GM12874 (cell line): ENCODE measurements around the gene UBALD1.

Experiments used
- TF ChIP-seq, protein P1 (sequence below): IDR thresholded peaks from 2 replicates; pipeline ENCODE4 v1.5.1; 2011; ENCODE audit warnings: low read depth, mild to moderate bottlenecking, control low read depth, low read length, moderate library complexity; ENCODE audit not compliant: insufficient read depth

UBALD1 gene

DNA sequence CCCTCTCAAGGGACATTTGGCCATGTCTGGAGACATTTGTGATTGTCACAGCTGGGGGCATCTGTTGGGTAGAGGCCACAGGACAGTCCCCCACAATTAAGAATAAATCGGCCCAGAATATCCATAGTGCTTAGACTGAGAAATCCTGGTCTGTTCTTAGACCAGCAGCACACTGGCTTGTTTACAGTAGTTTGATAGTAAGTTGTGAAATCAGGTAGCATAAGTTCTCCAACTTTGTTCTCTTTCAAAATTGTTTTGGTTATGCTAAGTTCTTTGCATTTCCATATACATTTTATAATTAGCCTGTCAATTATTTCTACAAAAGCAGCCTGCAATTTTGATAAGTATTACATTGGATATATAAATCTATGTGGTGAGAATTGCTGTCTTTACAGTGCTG, 16.8 kb upstream of the UBALD1 start:
- TF ChIP-seq, protein P1, sequence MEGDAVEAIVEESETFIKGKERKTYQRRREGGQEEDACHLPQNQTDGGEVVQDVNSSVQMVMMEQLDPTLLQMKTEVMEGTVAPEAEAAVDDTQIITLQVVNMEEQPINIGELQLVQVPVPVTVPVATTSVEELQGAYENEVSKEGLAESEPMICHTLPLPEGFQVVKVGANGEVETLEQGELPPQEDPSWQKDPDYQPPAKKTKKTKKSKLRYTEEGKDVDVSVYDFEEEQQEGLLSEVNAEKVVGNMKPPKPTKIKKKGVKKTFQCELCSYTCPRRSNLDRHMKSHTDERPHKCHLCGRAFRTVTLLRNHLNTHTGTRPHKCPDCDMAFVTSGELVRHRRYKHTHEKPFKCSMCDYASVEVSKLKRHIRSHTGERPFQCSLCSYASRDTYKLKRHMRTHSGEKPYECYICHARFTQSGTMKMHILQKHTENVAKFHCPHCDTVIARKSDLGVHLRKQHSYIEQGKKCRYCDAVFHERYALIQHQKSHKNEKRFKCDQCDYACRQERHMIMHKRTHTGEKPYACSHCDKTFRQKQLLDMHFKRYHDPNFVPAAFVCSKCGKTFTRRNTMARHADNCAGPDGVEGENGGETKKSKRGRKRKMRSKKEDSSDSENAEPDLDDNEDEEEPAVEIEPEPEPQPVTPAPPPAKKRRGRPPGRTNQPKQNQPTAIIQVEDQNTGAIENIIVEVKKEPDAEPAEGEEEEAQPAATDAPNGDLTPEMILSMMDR: no peak

DNA sequence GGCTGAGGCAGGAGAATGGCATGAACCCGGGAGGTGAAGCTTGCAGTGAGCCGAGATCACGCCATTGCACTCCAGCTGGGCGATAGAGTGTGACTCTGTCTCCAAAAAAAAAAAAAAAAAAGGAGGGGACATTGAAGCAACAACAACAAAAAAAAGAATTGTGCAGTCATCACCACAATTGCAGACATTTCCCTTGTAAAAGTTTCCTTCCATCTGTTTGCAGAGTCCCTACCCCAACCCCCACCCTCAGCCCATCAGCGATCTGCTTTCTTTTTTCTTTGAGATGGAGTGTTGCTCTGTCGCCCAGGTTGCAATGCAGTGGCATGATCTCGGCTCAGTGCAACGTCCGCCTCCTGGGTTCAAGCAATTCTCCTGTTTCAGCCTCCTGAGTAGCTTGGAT, 13.6 kb upstream of the UBALD1 start:
- TF ChIP-seq, protein P1: no peak

DNA sequence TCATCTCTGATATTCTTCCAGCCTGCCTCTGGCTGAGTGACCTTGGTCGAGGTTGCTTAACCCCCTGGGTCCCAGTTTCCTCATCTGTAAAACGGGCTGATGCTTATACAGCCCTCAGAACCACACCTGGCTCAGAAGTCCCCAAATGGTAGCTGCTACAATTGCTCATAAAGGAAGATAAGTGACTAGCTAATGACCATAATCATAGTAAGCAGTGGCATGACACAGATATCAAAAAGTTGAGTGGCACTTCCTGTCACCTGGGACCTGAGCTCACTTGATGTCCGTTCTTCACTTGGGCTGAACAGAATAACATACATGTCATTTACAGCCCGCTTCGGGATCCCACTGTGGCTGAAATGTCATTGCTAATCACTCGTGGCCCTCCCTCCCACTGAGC, 11.7 kb upstream of the UBALD1 start:
- TF ChIP-seq, protein P1: no peak

DNA sequence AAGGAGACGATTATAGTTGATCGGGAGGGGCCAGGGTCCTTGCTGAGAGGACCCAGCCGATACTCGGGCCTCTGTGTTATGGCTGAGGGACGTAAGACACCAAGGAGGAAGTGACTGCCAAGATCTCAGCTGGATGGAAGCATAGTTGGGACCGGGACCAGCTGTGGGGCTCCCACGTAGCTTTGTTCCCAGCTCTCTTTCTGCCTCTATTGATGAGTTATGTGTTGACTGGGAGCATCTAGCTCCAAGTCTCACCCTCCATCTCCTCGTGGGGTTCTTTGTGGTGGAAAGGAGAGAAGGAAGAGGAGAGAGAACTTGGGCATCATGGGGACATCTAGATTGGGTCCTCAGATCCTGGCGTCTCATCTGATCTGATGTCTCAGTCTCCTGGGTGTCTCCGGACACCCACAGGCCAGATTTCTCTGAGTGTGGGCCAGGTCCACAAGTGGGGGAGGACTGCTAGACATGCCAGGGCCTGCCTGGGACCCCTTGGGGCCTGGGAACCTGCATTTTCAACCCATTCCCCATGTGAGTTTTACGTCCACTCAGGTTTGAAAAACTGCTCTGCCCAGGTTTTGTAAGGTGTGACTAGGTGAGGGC, 11.0 kb upstream of the UBALD1 start:
- TF ChIP-seq, protein P1: no peak

DNA sequence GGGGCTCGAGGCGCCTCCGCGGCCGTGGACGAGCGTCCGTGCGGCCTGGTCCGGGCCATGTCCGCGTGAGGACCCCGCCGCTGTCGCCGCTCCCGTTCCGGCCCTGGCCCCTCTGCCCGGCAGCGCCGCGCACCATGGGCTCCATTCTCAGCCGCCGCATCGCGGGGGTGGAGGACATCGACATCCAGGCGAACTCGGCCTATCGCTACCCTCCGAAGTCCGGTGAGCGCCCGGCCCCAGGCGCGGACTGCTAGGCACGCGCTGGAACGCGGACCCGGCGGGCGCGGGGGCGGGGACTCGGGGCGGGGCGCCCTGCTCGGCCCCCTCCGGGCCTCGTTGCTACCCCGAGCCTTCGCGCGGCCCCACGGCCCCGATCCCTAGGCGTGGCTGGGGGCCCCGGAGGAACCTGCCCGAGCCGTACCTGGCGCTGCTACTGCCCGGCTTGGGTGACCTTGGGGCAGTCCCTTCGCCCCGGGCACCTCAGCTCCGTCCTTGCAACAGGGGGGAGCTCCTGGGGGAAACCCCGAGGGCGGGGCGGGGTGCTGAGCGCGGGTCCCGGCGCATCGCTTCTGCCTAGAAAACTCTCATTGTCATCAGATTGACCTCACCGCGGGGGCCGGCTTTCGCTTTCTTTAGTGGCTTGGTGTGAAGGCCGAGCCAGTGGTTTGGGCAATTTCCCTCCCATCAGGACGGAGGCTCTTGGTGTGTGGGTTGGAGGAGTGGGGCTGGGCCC, 10.3 kb upstream of the UBALD1 start:
- TF ChIP-seq, protein P1: no peak

DNA sequence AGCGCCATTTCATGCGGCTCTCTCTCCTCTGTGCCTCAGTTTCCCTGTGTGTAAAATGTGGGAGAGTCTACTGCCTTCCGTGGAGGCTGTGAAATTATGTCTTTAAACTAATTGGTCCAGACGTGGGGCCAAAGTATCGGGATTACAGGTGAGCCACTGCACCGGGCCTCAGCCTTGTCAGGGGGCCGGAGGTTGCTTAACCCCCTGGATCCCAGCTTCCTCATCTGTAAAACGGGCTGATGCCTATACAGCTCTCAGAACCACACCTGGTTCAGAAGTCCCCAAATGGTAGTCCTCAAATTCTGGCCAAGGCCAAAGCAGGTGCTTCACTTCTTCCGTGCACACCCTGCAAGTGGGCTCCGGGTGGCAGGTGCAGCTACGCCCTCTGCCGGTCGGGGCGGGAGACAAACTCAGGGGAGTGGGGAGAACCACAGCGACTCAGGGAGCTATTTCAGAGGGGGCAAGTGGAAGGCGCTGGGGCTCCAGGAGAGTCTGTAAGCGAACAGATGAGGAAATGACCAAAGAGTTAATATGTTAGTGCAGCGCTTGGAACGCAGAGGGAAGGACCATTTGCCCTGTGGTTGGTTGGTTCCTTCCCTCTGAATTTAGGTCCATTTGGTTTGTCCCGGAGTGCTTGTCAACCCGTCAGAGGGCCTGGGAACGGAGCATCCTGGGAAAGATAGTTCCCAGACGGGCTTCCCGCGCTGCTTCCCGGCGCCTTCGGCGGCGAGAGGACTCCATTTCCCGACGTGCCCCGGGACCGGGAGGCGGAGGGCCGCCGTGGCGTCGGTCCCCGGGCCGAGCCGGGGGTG, 9.5 kb upstream of the UBALD1 start, which contains the start of gene MGRN1:
Gene MGRN1 (plus strand): TSS at position 812 of the 812 bp plus-strand sequence. CDS start 135 bp downstream, outside the sequence.
- TF ChIP-seq, protein P1: peak; percentile 94

DNA sequence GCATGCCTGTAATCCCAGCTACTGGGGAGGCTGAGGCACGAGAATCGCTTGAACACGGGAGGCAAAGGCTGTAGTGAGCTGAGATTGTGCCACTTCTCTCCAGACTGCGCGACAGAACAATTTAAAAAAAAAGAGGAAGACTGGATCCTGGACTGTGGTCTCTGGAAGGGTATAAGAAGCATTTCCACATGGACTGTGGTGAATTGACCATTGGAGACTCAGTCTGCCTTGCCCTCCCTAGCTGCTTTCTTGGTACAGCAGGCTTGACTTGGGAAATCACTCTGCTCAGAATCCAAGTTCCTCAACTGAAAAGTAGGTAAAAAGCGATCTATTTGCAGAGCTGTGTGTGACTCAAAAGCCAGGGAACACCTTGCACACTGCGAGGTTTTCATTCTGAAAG, 8.9 kb upstream of the UBALD1 start:
- TF ChIP-seq, protein P1: no peak
